HG03060 (cell line): ENCODE measurements around the gene PEX11A.

Experiments used
- ATAC-seq: cut with Tn5 transposase; IDR thresholded peaks from one replicate; pipeline ENCODE4 v1.9.1; 2021; ENCODE audit warnings: low read depth, moderate number of reproducible peaks; ENCODE audit not compliant: unreplicated experiment

PEX11A gene

GRCh38 chr15:89677381-89677780, 13.2 kb downstream of the PEX11A start:
- ATAC-seq, result no peak

- no peak for ATAC-seq
Observed at GRCh38 chr15:89675606-89676005, 14.9 kb downstream of the PEX11A start.

GRCh38 chr15:89674526-89674925, 16.0 kb downstream of the PEX11A start:
- no peak for ATAC-seq

- ATAC-seq, result no peak
Observed at GRCh38 chr15:89673165-89673512, 17.4 kb downstream of the PEX11A start.

DNA sequence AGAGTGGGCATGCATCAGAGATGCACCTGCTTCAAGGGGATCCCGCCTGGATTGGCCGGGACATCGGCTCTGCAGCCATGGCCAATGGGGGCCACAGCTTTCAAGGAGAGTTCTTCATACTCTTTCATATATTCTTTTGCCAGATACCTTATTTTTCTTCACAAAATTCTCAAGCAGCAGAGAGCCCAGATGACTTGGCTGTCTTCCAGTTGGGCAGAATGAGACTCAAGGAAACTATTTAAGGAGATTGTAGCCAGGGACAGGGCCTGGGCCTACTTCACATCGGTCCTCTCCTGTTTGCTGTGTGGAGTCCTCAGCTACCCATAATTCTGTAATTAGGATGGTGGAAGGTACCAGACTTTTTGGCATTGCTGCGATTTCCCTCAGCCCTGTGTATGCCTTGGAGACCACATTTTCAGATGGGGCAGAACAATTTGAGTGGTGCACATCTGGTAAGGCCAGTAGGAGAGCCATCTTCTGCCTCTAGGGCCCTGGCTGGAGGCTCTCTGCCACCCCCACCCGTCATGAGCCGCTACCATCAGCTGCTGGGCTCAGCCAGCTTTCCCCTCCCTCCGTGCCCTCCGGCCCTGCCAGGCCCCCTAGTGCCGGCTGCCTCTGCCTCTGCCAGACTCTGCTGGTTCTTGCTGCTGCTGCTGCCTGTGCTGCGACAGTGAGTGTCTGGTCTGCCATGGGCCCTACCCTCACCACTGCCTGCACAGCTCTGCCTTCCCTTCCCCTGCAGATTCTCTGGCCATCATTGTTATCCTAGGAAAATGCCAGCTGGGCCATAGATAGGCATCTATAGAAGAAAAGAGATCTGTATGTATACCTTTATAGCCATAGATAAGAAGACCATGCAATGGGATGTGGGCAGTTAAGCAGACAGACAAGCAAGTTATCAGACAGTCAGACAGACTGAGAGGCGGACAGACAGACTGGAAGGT, 18.1 kb downstream of the PEX11A start:
- ATAC-seq, result no peak

- ATAC-seq, result no peak
Observed at GRCh38 chr15:89671687-89672086, 18.9 kb downstream of the PEX11A start.

- ATAC-seq, result no peak
Observed at GRCh38 chr15:89670971-89671560, 19.5 kb downstream of the PEX11A start.

GRCh38 chr15:89669941-89670340, 20.6 kb downstream of the PEX11A start:
- ATAC-seq, result no peak

- no peak for ATAC-seq
Observed at GRCh38 chr15:89669309-89669865, 21.2 kb downstream of the PEX11A start.

- ATAC-seq, result no peak
Observed at GRCh38 chr15:89668171-89668570, 22.4 kb downstream of the PEX11A start.

- ATAC-seq, result no peak
Observed at GRCh38 chr15:89667706-89667960, 22.9 kb downstream of the PEX11A start.

- no peak for ATAC-seq
Observed at GRCh38 chr15:89666858-89667705, 23.5 kb downstream of the PEX11A start.

DNA sequence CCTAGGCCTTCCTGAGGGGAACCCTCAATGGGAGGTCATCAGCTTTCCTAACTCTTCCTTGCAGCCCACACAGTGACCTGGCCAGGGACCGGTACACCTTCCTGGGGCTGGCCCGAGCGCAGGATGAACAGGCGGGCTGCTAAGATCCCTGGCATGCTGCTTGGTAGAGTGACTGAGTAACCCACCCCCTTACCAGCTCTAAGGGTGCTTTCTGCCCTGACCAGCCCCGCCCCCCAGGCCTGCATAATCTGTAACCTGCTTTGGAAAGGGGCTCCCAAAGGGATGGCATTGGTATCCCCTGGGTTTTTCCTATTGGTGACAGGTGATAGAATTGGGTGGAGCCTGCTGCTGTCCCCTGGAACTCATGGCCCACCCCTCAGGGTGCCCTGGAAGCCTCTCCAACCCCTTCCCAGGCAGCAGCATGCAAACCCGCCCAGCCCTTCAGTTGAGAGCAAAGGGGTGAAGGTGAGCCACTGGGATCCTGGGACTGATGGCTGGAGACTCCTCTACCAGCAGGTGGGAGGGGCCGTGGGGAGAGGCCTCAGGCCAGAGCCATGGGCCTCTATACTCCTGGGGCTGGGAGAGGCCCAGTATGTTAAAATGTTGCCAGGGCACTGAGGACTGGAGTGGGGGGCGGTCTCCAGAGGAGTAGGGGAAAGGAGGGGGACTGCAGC, 24.2 kb downstream of the PEX11A start:
- no peak for ATAC-seq

GRCh38 chr15:89665449-89666181, 24.9 kb downstream of the PEX11A start:
- ATAC-seq, result no peak

- ATAC-seq, result no peak
Observed at GRCh38 chr15:89664441-89665350, 25.9 kb downstream of the PEX11A start.

DNA sequence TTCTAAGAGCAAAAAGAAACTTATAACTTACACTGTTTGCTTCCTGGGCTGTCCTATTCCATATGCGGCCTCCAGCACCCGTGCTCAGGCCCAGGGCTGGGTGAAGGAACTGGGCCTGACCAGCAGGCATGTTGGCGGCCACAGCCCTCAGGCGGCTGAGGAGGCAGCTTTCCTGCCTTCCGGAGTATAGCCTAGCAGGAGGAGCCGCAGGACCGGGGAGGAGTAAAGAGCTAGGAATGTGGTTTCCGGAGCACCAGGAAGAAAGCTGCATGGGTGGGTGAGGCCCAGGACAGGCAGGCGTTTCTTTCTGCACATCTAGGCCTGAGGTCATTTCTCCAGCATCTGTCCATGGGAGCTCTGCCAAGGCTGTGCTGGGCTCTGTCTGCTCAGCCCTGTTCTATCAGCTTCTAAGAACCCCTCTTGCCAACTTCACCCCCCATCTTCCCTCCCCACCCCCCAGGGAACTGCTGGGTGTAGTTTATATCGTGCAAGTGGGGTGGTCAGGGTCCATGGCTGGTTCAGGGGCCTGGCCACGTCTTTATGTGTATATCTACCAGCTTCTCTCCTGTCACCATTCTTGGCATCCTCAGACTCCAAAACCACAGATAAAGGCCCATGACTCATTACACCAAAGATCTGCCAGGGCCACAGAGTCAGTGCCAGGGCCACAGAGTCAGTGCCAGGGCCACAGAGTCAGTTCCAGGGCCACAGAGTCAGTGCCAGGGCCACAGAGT, 27.5 kb downstream of the PEX11A start:
- no peak for ATAC-seq

DNA sequence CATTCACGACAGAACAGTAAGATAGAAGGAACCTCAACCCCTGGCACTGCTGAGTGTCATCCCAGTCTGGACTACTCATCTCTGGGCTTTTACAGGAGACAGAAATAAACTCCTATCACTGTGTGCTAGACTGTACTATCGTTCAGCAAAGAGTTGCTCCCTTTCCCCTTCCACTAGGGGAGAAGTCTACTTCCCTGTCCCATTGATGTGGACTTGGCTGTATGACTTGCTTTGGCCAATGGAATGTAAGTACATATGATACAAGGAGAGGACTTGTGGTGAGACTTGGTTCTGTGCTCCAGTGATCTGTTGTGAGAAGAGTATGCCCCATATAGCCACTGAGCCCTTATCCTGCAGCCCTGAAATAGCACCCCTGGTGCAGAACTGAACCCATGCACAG, 30.0 kb downstream of the PEX11A start:
- ATAC-seq, result no peak

- ATAC-seq, result no peak
Observed at GRCh38 chr15:89659295-89659694, 31.3 kb downstream of the PEX11A start.
